ENCODE data around the gene LYPD3. TPM values are rescaled to one million over a fixed set of nuclear protein-coding genes. Genes with fewer than 3 reads are reported as not detected.

LYPD3 gene
- total RNA-seq, 1 donor from 2014 or later, result 0.24 TPM

GRCh38 chr19:43422689-43423066, 42.7 kb downstream of the LYPD3 start:
- peaks cover 9% of the 10 kb centered on the region for H3K4me1 Mint-ChIP-seq
- TF ChIP-seq EZH2phosphoT487 (IDR thresholded peaks at IDR 0.05), result no peak
- no peak for TF ChIP-seq CTCF (IDR thresholded peaks at IDR 0.05)
- no peak for TF ChIP-seq EZH2 (IDR thresholded peaks at IDR 0.05)
- H3K4me3 Mint-ChIP-seq, result no peak overlapping the region
- no peaks in the 10 kb centered on the region for H3K36me3 ChIP-seq
- H2AFZ ChIP-seq (replicated peaks), result no peak overlapping the region
- H3K36me3 Mint-ChIP-seq, result no peaks in the 10 kb centered on the region
- no peaks in the 10 kb centered on the region for H3F3A ChIP-seq (ENCODE audit: low read depth)
- H3K27me3 Mint-ChIP-seq (ENCODE audit: insufficient read depth, low read depth), result peaks cover 7% of the 10 kb centered on the region
- no peak overlapping the region for H3K9ac ChIP-seq
- H3K27me3 ChIP-seq, result no peaks in the 10 kb centered on the region
- H3K27ac ChIP-seq, result no peak overlapping the region
- no peak overlapping the region for H3K4me3 ChIP-seq
- no peak overlapping the region for H3K27ac Mint-ChIP-seq
- H3K9me3 Mint-ChIP-seq, result no peaks in the 10 kb centered on the region
- no peak overlapping the region for H3K4me2 ChIP-seq
- DNase-seq (ENCODE audit: low spot score), result no peak
- H4K20me1 ChIP-seq (ENCODE audit: low read depth), result no peaks in the 10 kb centered on the region
- no peaks in the 10 kb centered on the region for H3K9me3 ChIP-seq (ENCODE audit: low read depth)
- no peaks in the 10 kb centered on the region for H3K79me2 ChIP-seq (ENCODE audit: low read depth)
- no peaks in the 10 kb centered on the region for H3K4me1 ChIP-seq

GRCh38 chr19:43422000-43422688, 43.3 kb downstream of the LYPD3 start:
- no peak overlapping the region for H3K4me3 ChIP-seq
- H2AFZ ChIP-seq (replicated peaks), result no peak overlapping the region
- no peaks in the 10 kb centered on the region for H3K4me1 ChIP-seq
- peaks cover 9% of the 10 kb centered on the region for H3K4me1 Mint-ChIP-seq
- H3K79me2 ChIP-seq (ENCODE audit: low read depth), result no peaks in the 10 kb centered on the region
- H3K27ac Mint-ChIP-seq, result no peak overlapping the region
- TF ChIP-seq EZH2 (IDR thresholded peaks at IDR 0.05) (no peak), EZH2phosphoT487 (IDR thresholded peaks at IDR 0.05) (no peak), CTCF (IDR thresholded peaks at IDR 0.05) (no peak)
- DNase-seq (ENCODE audit: low spot score), result no peak
- H4K20me1 ChIP-seq (ENCODE audit: low read depth), result no peaks in the 10 kb centered on the region
- no peaks in the 10 kb centered on the region for H3K9me3 Mint-ChIP-seq
- no peaks in the 10 kb centered on the region for H3F3A ChIP-seq (ENCODE audit: low read depth)
- no peak overlapping the region for H3K4me3 Mint-ChIP-seq
- H3K4me2 ChIP-seq, result no peak overlapping the region
- no peaks in the 10 kb centered on the region for H3K9me3 ChIP-seq (ENCODE audit: low read depth)
- H3K36me3 ChIP-seq, result no peaks in the 10 kb centered on the region
- no peaks in the 10 kb centered on the region for H3K27me3 ChIP-seq
- no peaks in the 10 kb centered on the region for H3K36me3 Mint-ChIP-seq
- no peak overlapping the region for H3K9ac ChIP-seq
- no peak overlapping the region for H3K27ac ChIP-seq
- H3K27me3 Mint-ChIP-seq (ENCODE audit: insufficient read depth, low read depth), result peaks cover 7% of the 10 kb centered on the region

- no peaks in the 10 kb centered on the region for H3F3A ChIP-seq (ENCODE audit: low read depth)
- no peak overlapping the region for H3K4me2 ChIP-seq
- H3K9ac ChIP-seq, result no peak overlapping the region
- no peaks in the 10 kb centered on the region for H3K36me3 ChIP-seq
- H3K27me3 ChIP-seq, result no peaks in the 10 kb centered on the region
- H3K79me2 ChIP-seq (ENCODE audit: low read depth), result no peaks in the 10 kb centered on the region
- H3K4me1 ChIP-seq, result no peaks in the 10 kb centered on the region
- H3K4me1 Mint-ChIP-seq, result peaks cover 4% of the 10 kb centered on the region
- H3K9me3 ChIP-seq (ENCODE audit: low read depth), result no peaks in the 10 kb centered on the region
- H3K27ac ChIP-seq, result no peak overlapping the region
- no peak overlapping the region for H2AFZ ChIP-seq (replicated peaks)
- no peak for DNase-seq (ENCODE audit: low spot score)
- TF ChIP-seq EZH2 (IDR thresholded peaks at IDR 0.05), result no peak
- no peak for TF ChIP-seq EZH2phosphoT487 (IDR thresholded peaks at IDR 0.05)
- no peak for TF ChIP-seq CTCF (IDR thresholded peaks at IDR 0.05)
- no peaks in the 10 kb centered on the region for H3K36me3 Mint-ChIP-seq
- no peak overlapping the region for H3K4me3 Mint-ChIP-seq
- no peak overlapping the region for H3K27ac Mint-ChIP-seq
- no peaks in the 10 kb centered on the region for H4K20me1 ChIP-seq (ENCODE audit: low read depth)
- peaks cover 6% of the 10 kb centered on the region for H3K27me3 Mint-ChIP-seq (ENCODE audit: insufficient read depth, low read depth)
- H3K9me3 Mint-ChIP-seq, result no peaks in the 10 kb centered on the region
- H3K4me3 ChIP-seq, result no peak overlapping the region
Measured at GRCh38 chr19:43420954-43421353, 44.5 kb downstream of the LYPD3 start.

Data from neural progenitor cell (in vitro differentiated cells).